MG63 (cell line): Measurements from ENCODE around the gene LSG1. TPM values are rescaled to one million over a fixed set of nuclear protein-coding genes. Genes with fewer than 3 reads are reported as not detected.

ENCODE experiments used
- DNase-seq: peaks from one replicate; pipeline ENCODE4 v3.0.0-alpha.2; 2020
- H3K27me3 ChIP-seq: fragments of 250-450 bp; sonication (Bioruptor Pico); 2 replicates; pipeline ENCODE4 v1.5.1; 2020; ENCODE audit warnings: mild to moderate bottlenecking, moderate library complexity
- H3K36me3 ChIP-seq: fragments of 250-450 bp; sonication (Bioruptor Pico); 2 replicates; pipeline ENCODE4 v1.5.1; 2020; ENCODE audit warnings: mild to moderate bottlenecking, moderate library complexity
- H3K4me3 ChIP-seq: fragments of 250-450 bp; sonication (Bioruptor Pico); 2 replicates; pipeline ENCODE4 v1.5.1; 2020; ENCODE audit warnings: mild to moderate bottlenecking, moderate library complexity
- H3K9me3 ChIP-seq: fragments of 250-450 bp; sonication (Bioruptor Pico); 2 replicates; pipeline ENCODE4 v1.5.1; 2020; ENCODE audit warnings: mild to moderate bottlenecking, moderate library complexity
- total RNA-seq: library from RNA; depleted of rRNA; stranded (reverse); fragments of >200 nt; shearing (Covaris generic); gene quantifications from 2 replicates; pipeline ENCODE4 v1.2.3, GENCODE V29; 2014; ENCODE audit warnings: low replicate concordance

LSG1 gene
- total RNA-seq, 1 experiment from 2014 or later: 58.4 TPM

DNA sequence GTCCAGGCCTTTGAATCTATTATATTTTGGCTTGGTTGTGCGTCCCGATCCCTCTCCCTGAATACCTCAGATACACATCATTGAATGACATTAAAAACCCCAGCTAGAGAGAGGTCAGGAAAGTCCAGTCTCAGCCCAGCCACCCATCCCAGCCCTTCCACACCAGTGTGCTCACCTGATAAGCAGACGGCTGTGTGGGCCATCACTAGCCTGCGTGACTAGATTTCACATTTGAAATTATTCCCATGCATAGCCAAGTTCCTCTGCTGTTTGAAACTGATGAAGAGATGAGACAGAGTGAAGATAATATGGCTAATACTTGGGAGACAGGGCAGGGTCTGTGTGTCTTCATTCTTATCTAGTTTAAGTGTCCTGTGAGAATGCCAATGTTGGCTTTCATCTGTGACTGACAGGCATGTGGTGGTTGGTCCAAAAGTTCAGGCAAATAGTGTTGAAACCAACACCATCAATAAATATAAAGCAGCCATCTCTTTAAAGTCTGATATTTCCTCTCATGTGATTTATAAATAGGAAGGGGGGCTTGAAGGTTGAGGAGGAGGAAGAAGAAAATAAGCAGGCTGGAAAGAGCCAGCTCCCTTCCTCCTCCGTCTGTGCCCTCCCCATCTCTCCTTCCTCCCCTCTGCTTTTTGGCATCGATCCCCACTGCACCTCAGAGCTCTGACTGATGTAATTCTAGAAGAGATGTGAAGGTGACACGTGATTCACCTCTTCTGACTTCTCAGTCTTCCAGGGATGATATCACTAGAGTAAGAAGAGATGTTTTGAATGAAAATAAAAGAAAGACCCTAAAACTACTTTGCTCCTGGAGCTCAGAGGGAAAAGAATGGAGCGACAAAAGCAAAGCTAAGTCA lies 18.7 kb upstream of the LSG1 start:
- peak; percentile 37 for DNase-seq
- H3K4me3 ChIP-seq: no peak overlapping the region
- H3K36me3 ChIP-seq: peaks cover 34% of the 10 kb centered on the region
- H3K27me3 ChIP-seq: no peaks in the 10 kb centered on the region
- no peaks in the 10 kb centered on the region for H3K9me3 ChIP-seq

GRCh38 chr3:194689493-194689944 lies 17.5 kb upstream of the LSG1 start:
- peak overlapping the region; percentile 72; the same call in 1 of the 2 replicates for H3K4me3 ChIP-seq
- peak; percentile 46 for DNase-seq
- no peaks in the 10 kb centered on the region for H3K27me3 ChIP-seq
- peaks cover 34% of the 10 kb centered on the region for H3K36me3 ChIP-seq
- no peaks in the 10 kb centered on the region for H3K9me3 ChIP-seq

DNA sequence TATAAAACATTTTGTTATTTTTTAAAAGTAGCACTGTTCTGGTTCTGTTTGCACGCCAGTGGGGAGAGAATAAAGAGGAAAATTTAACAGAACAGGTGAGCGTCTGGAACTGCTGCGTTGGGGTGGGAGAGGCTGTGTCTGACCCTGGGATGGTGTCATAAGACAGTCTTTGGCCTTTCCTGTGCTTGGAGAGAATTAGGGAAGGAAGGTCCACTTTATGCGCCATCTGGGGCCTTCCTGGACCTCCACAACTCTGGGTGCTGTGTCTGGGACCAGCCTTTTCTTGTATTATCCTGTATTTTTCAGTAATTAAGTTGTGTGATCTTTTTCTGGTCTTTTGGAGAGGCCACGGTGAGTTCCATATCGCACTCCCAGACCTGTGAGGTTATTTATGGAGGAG lies 17.0 kb upstream of the LSG1 start:
- Histone ChIP-seq H3K27me3 (no peaks in the 10 kb centered on the region), H3K36me3 (peaks cover 34% of the 10 kb centered on the region), H3K9me3 (no peaks in the 10 kb centered on the region), H3K4me3 (peak overlapping the region; percentile 72)
- DNase-seq: no peak

DNA sequence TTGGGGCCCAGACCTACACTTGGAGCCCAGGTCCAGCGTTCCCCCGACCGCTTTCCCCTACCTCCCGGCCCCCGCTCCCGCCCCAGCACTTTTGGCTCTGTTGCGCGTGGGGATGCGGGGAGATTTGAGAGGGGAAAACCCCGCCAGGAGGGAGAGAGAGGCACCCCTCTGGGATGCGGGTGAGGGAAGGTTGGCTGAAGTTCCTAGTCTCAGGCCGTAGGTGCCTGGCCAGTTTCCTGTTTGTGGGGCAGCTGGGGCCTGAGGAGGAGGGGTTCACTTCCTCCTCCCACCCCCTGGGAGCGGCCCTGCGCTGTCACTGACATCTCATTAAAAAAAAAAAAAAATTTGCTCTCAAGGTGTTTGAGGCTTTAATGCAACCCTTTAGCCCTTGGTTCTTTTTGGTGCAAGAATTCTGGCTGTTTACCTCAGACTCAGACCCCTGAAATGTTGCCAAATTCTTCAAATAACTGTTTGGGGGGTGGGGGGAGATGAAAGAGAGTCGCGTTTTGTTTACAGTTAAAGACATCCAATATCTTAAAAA lies 16.3 kb upstream of the LSG1 start:
- Histone ChIP-seq H3K4me3 (peak overlapping the region; percentile 72), H3K27me3 (no peaks in the 10 kb centered on the region), H3K36me3 (peaks cover 34% of the 10 kb centered on the region), H3K9me3 (no peaks in the 10 kb centered on the region)
- DNase-seq: peak; percentile 62

DNA sequence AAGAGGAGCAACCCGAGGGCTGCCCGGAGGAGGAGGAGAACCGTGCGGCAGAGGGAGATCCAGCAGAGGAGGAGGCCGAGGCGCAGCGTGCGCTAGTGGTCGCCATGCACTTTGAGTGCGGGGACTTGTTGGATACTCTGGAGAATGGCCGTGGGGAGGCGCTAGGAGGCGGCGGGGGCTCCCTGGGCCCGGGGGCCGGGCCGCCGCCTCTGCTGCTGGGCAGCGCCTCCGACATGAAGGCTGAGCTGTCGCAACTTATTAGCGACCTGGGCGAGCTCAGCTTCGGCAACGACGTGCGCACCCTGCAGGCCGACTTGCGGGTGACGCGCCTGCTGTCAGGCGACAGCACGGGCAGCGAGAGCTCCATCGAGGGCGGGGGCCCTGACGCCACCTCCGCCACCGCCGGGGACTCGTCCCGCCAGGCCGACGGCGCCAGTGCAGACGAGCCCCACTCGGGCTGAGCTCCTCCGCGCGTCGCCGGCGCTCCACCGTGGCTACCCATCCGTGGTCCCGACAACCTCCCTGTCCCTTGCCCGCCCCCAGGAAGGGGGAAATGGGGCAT lies 15.7 kb upstream of the LSG1 start:
- Histone ChIP-seq H3K27me3 (no peaks in the 10 kb centered on the region), H3K36me3 (peaks cover 34% of the 10 kb centered on the region), H3K9me3 (no peaks in the 10 kb centered on the region), H3K4me3 (peak overlapping the region; percentile 72)
- peak; percentile 62 for DNase-seq

DNA sequence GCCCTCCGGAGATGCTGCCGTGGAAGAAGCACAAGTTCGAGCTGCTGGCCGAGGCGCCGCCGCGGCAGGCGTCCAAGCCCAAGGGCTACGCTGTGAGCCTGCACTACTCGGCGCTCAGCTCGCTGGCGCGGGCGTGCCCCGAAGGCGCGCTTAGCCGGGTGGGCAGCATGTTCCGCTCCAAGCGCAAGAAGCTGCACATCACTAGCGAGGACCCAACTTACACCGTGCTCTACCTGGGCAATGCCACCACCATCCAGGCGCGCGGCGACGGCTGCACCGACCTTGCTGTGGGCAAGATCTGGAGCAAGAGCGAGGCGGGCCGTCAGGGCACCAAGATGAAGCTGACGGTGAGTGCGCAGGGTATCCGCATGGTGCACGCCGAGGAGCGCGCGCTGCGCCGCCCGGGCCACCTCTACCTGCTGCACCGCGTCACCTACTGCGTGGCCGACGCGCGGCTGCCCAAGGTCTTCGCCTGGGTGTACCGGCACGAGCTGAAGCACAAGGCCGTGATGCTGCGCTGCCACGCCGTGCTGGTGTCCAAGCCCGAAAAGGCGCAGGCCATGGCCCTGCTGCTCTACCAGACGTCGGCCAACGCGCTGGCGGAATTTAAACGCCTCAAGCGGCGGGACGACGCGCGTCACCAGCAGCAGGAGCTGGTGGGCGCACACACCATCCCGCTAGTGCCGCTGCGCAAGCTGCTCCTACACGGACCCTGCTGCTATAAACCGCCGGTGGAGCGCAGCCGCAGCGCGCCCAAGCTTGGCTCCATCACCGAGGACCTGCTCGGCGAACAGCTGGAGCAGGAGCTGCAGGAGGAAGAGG lies 15.0 kb upstream of the LSG1 start:
- DNase-seq: peak; percentile 64

GRCh38 chr3:194686414-194686815 lies 14.4 kb upstream of the LSG1 start:
- Histone ChIP-seq H3K27me3 (no peaks in the 10 kb centered on the region), H3K9me3 (no peaks in the 10 kb centered on the region), H3K36me3 (peaks cover 34% of the 10 kb centered on the region), H3K4me3 (peak overlapping the region; percentile 72)
- DNase-seq: no peak

More for the DNA sequence above, 15.0 kb upstream of the LSG1 start:
- H3K4me3 ChIP-seq: peak overlapping the region; percentile 72
- H3K27me3 ChIP-seq: no peaks in the 10 kb centered on the region
- H3K36me3 ChIP-seq: peaks cover 34% of the 10 kb centered on the region
- no peaks in the 10 kb centered on the region for H3K9me3 ChIP-seq

DNA sequence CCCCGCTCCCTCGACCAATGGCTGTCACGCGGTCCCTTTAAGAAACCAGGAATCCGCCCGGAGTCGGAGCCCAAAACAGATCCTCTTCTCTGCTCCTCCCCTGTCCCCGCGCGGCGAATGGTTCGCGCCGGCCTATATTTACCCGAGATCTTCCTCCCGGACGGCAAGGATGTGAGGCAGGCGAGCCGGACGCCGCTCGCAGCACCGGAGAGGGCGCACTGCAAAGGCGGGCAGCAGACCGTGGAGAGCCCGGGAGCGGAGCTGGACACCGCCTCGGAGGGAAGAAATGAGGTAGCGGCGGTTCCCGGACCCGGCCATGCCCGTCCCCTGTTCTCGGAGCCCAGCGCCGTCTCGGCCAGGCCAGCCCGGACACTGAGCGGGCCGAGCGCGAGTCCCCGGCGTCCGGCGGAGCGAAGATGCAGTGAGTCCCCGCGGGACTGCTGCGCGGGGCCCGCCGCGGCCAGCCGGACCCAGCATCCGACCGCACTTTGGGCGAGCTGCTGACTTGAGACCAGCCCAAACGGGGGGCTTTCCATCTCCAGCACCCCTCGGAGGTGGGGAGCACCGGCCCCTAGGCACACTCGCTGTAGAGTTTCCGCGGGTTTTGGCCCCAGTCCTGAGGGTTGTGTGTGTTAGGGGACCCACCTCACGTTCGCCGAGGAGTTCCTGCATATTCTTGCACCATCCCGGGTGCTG lies 13.9 kb upstream of the LSG1 start, which contains the start of gene FAM43A:
Gene FAM43A, plus strand, starts transcription at position 166 of the 696 bp plus-strand sequence. CDS start 944 bp downstream, outside the sequence.
- peaks cover 34% of the 10 kb centered on the region for H3K36me3 ChIP-seq
- H3K4me3 ChIP-seq: peak within 1 kb of the TSS; percentile 72
- peak; percentile 97 for DNase-seq
- no peaks in the 10 kb centered on the region for H3K9me3 ChIP-seq
- H3K27me3 ChIP-seq: no peaks in the 10 kb centered on the region

DNA sequence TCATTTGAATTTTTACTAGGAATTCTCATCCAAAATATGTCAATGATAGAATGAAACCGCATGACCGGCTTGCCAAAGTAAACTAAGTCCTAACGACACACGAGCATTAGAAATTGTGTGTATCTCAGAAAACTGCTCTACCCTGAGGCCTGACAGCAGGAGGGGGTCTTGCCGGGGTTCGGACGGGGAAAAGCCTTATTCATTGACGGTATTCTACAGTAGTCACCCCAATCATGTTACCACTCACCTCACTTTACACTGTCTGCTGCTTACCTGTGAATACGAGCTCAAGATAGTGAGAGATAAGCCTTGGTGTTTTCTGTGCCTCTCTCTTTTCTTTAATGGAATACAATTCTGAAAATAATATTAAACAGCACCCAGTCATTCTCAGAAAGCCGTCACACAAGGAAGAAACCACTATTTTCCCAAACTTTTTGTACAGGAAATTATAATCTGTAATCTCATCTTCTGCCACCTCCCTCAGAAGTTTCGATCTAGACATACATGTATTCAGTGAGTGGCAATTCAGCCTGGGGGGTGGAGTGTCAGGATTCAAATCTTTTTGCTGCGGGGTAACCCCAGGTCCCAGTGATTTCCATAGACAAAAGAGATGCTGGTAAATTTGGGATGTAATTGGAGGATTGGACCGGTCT lies 13.2 kb upstream of the LSG1 start:
- Histone ChIP-seq H3K36me3 (peaks cover 28% of the 10 kb centered on the region), H3K4me3 (peak overlapping the region; percentile 72), H3K27me3 (no peaks in the 10 kb centered on the region), H3K9me3 (no peaks in the 10 kb centered on the region)
- no peak for DNase-seq

DNA sequence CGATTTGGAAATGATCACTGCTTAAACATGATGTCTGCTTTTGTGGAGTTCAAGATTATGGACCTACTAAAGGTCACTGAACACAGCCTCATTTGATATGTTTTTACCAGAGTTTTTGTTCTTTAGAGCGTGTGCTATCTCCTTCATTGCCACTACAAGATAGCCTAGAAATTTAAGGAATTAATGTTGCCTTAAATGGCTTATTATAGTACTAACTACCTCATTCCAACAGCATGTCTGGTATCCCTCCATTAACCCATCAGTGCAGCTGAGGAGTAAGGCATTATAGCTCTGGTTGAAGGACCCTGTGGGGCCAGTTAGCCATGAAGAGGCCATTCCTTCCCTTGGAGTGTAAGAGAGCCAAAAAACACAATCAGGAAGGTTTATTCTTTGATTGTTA lies 11.4 kb upstream of the LSG1 start:
- Histone ChIP-seq H3K27me3 (no peaks in the 10 kb centered on the region), H3K36me3 (peaks cover 13% of the 10 kb centered on the region), H3K4me3 (no peak overlapping the region), H3K9me3 (no peaks in the 10 kb centered on the region)
- DNase-seq: no peak

- H3K9me3 ChIP-seq: no peaks in the 10 kb centered on the region
- H3K27me3 ChIP-seq: no peaks in the 10 kb centered on the region
- DNase-seq: peak; percentile 68
- peaks cover 8% of the 10 kb centered on the region for H3K36me3 ChIP-seq
- H3K4me3 ChIP-seq: no peak overlapping the region
Measured at GRCh38 chr3:194682694-194683310, 10.8 kb upstream of the LSG1 start.

DNA sequence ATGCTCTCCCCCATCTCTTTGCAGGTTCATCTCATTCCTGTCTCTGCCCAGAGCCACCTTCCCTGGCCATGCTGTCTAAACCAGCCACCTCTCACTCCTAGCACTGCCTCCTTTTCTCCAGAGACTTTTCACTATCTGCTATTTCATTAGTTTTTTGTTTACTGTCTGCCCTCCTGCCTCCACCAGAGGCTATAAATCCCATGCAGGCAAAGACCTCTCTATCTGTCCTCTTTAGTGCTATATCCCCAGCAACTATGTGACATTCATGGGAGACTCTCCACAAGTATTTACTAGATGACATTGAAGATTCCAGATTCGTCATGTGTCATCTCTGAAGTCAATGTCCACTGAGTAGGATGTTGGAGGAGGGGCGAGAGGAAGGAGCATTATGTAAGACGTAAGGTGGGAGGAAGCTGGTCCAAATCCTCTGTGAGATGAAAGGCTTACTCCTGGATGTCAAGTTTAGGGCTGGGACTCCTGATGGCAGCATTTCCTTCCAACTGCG lies 10.2 kb upstream of the LSG1 start:
- Histone ChIP-seq H3K27me3 (no peaks in the 10 kb centered on the region), H3K4me3 (no peak overlapping the region), H3K36me3 (peaks cover 3% of the 10 kb centered on the region), H3K9me3 (no peaks in the 10 kb centered on the region)
- DNase-seq: no peak

GRCh38 chr3:194680888-194681615 lies 9.1 kb upstream of the LSG1 start:
- no peak for DNase-seq
- H3K4me3 ChIP-seq: no peak overlapping the region
- H3K36me3 ChIP-seq: no peaks in the 10 kb centered on the region
- no peaks in the 10 kb centered on the region for H3K27me3 ChIP-seq
- H3K9me3 ChIP-seq: no peaks in the 10 kb centered on the region

DNA sequence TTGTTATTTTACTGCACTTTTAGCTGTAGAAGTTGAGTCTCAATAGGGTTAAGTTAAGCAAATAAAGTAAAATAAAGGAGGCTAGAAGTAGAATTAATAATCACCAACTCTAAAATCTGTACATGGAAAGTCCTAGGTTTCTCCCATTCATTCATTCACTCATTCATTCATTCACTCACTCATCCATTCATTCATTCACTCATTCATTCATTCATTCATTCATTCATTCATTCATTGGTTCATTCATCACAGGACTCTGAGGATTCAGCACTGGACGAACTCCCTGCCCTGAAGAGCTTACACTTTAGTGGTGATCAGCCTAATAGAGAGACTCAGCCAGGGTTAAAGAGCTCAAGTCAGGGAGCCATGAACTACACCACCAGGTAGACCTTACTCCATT lies 4.5 kb upstream of the LSG1 start:
- no peak overlapping the region for H3K4me3 ChIP-seq
- DNase-seq: no peak
- no peaks in the 10 kb centered on the region for H3K27me3 ChIP-seq
- H3K9me3 ChIP-seq: no peaks in the 10 kb centered on the region
- no peaks in the 10 kb centered on the region for H3K36me3 ChIP-seq

DNA sequence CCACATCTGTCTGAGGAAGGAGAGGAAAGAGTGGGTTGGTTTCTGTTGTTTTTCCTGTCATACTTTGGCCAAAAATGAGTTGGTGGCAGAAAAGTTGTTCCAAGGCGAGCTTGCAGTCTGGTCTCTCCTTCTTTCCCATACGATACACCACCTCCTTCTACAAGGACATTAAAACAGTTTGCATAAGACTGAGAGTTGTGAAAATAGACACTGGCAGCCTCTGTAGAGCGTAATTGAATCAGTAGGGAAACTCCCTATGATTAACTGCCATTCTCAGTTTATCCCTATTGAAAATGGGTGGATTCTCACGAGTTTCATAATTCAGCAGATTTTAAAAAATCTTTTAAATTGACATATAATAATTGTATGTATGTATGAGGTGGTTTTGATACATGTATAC lies 3.7 kb upstream of the LSG1 start:
- Histone ChIP-seq H3K9me3 (no peaks in the 10 kb centered on the region), H3K27me3 (no peaks in the 10 kb centered on the region), H3K36me3 (0 out of 2 replicates have a peak, but pooled peaks cover 2% of the 10 kb centered on the region), H3K4me3 (no peak overlapping the region)
- DNase-seq: no peak
